IMR-90 (cell line): Measurements from ENCODE around the gene DGKB. TPM values are rescaled to one million over a fixed set of nuclear protein-coding genes. Genes with fewer than 3 reads are reported as not detected.

Source experiments
- ATAC-seq: fragments of 200-7000 bp; cut with Tn5 transposase; 2 replicates; pipeline ENCODE4 v1.9.1; 2020; ENCODE audit warnings: low read depth, mild to moderate bottlenecking, moderate library complexity
- BruUV-seq: library from RNA; stranded (reverse); fragments of 400-500 nt; replicated peaks from 2 replicates; lab custom pipeline; 2021; lab: Mats Ljungman, UMichigan
- CTCF ChIA-PET: fragments of 300-600 bp; formaldehyde crosslinking; extraction: SDS; loops from one replicate; lab custom pipeline; 2021; ENCODE audit warnings: antibody characterized with exemption; lab: Yijun Ruan, JAX
- POLR2A ChIA-PET: fragments of 300-600 bp; sonication (Branson Sonifier 250); formaldehyde crosslinking; loops from one replicate; lab custom pipeline; 2022; ENCODE audit warnings: antibody characterized with exemption; ENCODE audit not compliant: unreplicated experiment; lab: Charles Lee
- DNase-seq: peaks from one replicate; pipeline ENCODE4 v3.0.0; 2013
- H2AFZ ChIP-seq: replicated peaks from 2 replicates; pipeline ENCODE3; 2013; ENCODE audit warnings: low read length, mild to moderate bottlenecking; ENCODE audit not compliant: poor library complexity
- H2AK5ac ChIP-seq: 2 replicates; pipeline ENCODE4 v1.6.1; 2013; ENCODE audit warnings: low read depth, low read length, inconsistent platforms
- H2AK9ac ChIP-seq: replicated peaks from 2 replicates; pipeline ENCODE3; 2013; ENCODE audit warnings: mild to moderate bottlenecking, low read depth, low read length, moderate library complexity; ENCODE audit not compliant: poor library complexity
- H2BK120ac ChIP-seq: 2 replicates; pipeline ENCODE4 v1.6.1; 2013; ENCODE audit warnings: low read depth, low read length, inconsistent platforms
- H2BK15ac ChIP-seq: 3 replicates; pipeline ENCODE4 v1.6.1; 2013; ENCODE audit warnings: low read depth, low read length, inconsistent platforms
- H2BK20ac ChIP-seq: 2 replicates; pipeline ENCODE4 v1.6.1; 2013; ENCODE audit warnings: low read depth, mild to moderate bottlenecking, inconsistent platforms, low read length, moderate library complexity
- H2BK5ac ChIP-seq: 2 replicates; pipeline ENCODE4 v1.6.1; 2013; ENCODE audit warnings: mild to moderate bottlenecking, low read depth, low read length, inconsistent platforms; ENCODE audit not compliant: poor library complexity, severe bottlenecking
- H3K14ac ChIP-seq: replicated peaks from 2 replicates; pipeline ENCODE4 v1.6.1; 2013; ENCODE audit warnings: low read depth, low read length, inconsistent platforms
- H3K18ac ChIP-seq: 2 replicates; pipeline ENCODE4 v1.6.1; 2013; ENCODE audit warnings: low read depth, low read length, control low read depth
- H3K23ac ChIP-seq: 2 replicates; pipeline ENCODE4 v1.6.1; 2013; ENCODE audit warnings: low read depth, low read length, inconsistent platforms
- H3K27ac ChIP-seq: 2 replicates; pipeline ENCODE4 v1.5.1; 2013; ENCODE audit warnings: mild to moderate bottlenecking, control low read depth, low read length; ENCODE audit not compliant: insufficient read depth
- H3K27me3 ChIP-seq: 2 replicates; pipeline ENCODE4 v1.6.1; 2013; ENCODE audit warnings: low read length; ENCODE audit not compliant: control insufficient read depth, insufficient read depth
- H3K36me3 ChIP-seq: 2 replicates; pipeline ENCODE4 v1.6.1; 2013; ENCODE audit warnings: low read length, mixed read lengths; ENCODE audit not compliant: control insufficient read depth, insufficient read depth
- H3K4ac ChIP-seq: 2 replicates; pipeline ENCODE4 v1.6.1; 2013; ENCODE audit warnings: low read depth, low read length, inconsistent platforms
- H3K4me1 ChIP-seq: 2 replicates; pipeline ENCODE4 v1.6.1; 2013; ENCODE audit warnings: low read length, mixed read lengths; ENCODE audit not compliant: control insufficient read depth, insufficient read depth
- H3K4me2 ChIP-seq: 2 replicates; pipeline ENCODE4 v1.6.1; 2013; ENCODE audit warnings: low read depth, mild to moderate bottlenecking, control low read depth, low read length, moderate library complexity
- H3K4me3 ChIP-seq: 2 replicates; pipeline ENCODE4 v1.5.1; 2013; ENCODE audit warnings: low read depth, mild to moderate bottlenecking, control low read depth, low read length, moderate library complexity; ENCODE audit not compliant: insufficient read depth
- H3K56ac ChIP-seq: 2 replicates; pipeline ENCODE4 v1.6.1; 2013; ENCODE audit warnings: low read length, inconsistent platforms; ENCODE audit not compliant: insufficient read depth; ENCODE audit errors: extremely low read depth
- H3K79me1 ChIP-seq, 2 experiments: 2 replicates each; pipeline ENCODE4 v1.6.1; 2013; ENCODE audit warnings: low read length in 2 of 2, inconsistent platforms in 1 of 2, low read depth in 1 of 2
- H3K9ac ChIP-seq: 2 replicates; pipeline ENCODE4 v1.6.1; 2013; ENCODE audit warnings: low read depth, low read length, control low read depth
- H3K9me1 ChIP-seq: 2 replicates; pipeline ENCODE4 v1.6.1; 2013; ENCODE audit warnings: low read length, inconsistent platforms; ENCODE audit not compliant: insufficient read depth
- H3K9me3 ChIP-seq: 2 replicates; pipeline ENCODE4 v1.6.1; 2013; ENCODE audit warnings: low read length; ENCODE audit not compliant: control insufficient read depth, insufficient read depth
- H4K20me1 ChIP-seq: 2 replicates; pipeline ENCODE4 v1.6.1; 2013; ENCODE audit warnings: low read length, inconsistent platforms; ENCODE audit not compliant: insufficient read depth
- H4K5ac ChIP-seq: 2 replicates; pipeline ENCODE4 v1.6.1; 2013; ENCODE audit warnings: mild to moderate bottlenecking, low read depth, low read length, control low read depth
- H4K8ac ChIP-seq, 2 experiments: 2 replicates each; pipeline ENCODE4 v1.6.1; 2013; ENCODE audit warnings: low read depth in 2 of 2, low read length in 2 of 2, control low read depth in 1 of 2, inconsistent platforms in 1 of 2
- H4K91ac ChIP-seq: 2 replicates; pipeline ENCODE4 v1.6.1; 2013; ENCODE audit warnings: low read depth, low read length, inconsistent platforms; ENCODE audit not compliant: insufficient read depth
- BHLHE40 ChIP-seq: fragments of 150-350 bp; IDR thresholded peaks from 2 replicates; pipeline ENCODE4 v1.6.1; 2016; ENCODE audit warnings: mild to moderate bottlenecking, low read depth, low read length
- CEBPB ChIP-seq: IDR thresholded peaks from 2 replicates; pipeline ENCODE4 v1.6.1; 2012; ENCODE audit warnings: low read depth, low read length, improper control_type of control experiment
- CHD1 ChIP-seq: IDR thresholded peaks from 2 replicates; pipeline ENCODE4 v1.6.1; 2012; ENCODE audit warnings: low read depth, low read length, improper control_type of control experiment
- ELK1 ChIP-seq: fragments of 150-350 bp; IDR thresholded peaks from 2 replicates; pipeline ENCODE4 v1.6.1; 2016; ENCODE audit warnings: low read depth, mild to moderate bottlenecking, low read length, moderate library complexity, borderline replicate concordance
- FOS ChIP-seq: fragments of 150-350 bp; IDR thresholded peaks from 2 replicates; pipeline ENCODE4 v1.6.1; 2016; ENCODE audit warnings: low read depth, low read length
- MAFK ChIP-seq: IDR thresholded peaks from 2 replicates; pipeline ENCODE4 v1.6.1; 2012; ENCODE audit warnings: low read depth, low read length, improper control_type of control experiment
- MAZ ChIP-seq: IDR thresholded peaks from 2 replicates; pipeline ENCODE4 v1.6.1; 2012; ENCODE audit warnings: low read depth, mild to moderate bottlenecking, low read length, improper control_type of control experiment, moderate library complexity, borderline replicate concordance
- NFE2L2 ChIP-seq: fragments of 150-350 bp; IDR thresholded peaks from 2 replicates; pipeline ENCODE4 v1.6.1; 2016; ENCODE audit warnings: low read depth, mild to moderate bottlenecking, low read length
- POLR2A ChIP-seq: IDR thresholded peaks from 2 replicates; pipeline ENCODE4 v1.6.1; 2012; ENCODE audit warnings: mild to moderate bottlenecking, low read depth, low read length
- RFX5 ChIP-seq: IDR thresholded peaks from 2 replicates; pipeline ENCODE4 v1.8.0; 2012; ENCODE audit warnings: low read depth, mild to moderate bottlenecking, low read length, moderate library complexity
- WGBS, 2 experiments: methylation state at CpG; one replicate each; pipeline versions ENCODE4 v1.1.5 to v1.1.7; 2013; ENCODE audit warnings: missing lambda C conversion rate in 2 of 2; ENCODE audit not compliant: insufficient read length in 1 of 2; ENCODE audit errors: extremely low coverage in 2 of 2; 5-methylcytosine and 5-hydroxymethylcytosine counted together
- dilution Hi-C: fragments of 300-500 bp; cut with HindIII; formaldehyde crosslinking; loops from one replicate; pipeline ENCODE4 v1.14.3; 2018; ENCODE audit warnings: low sequenced_read_pairs; ENCODE audit not compliant: unreplicated experiment
- in situ Hi-C: fragments of 300-500 bp; cut with MboI; formaldehyde crosslinking; loops from 3 replicates; pipeline ENCODE4 v1.14.3; 2019; ENCODE audit warnings: low sequenced_read_pairs, inconsistent platforms, mixed read lengths
- intact Hi-C: fragments of 100-400 bp; cut with micrococcal nuclease; formaldehyde crosslinking; loops from 2 replicates; pipeline ENCODE4 v1.10.0; 2022
- polyA plus RNA-seq, 3 experiments: library from polyadenylated mRNA; depleted of rRNA; stranded (reverse); fragments of >200 nt; gene quantifications; 2 replicates each; pipeline ENCODE4 v1.2.3, GENCODE V29; 2012; ENCODE audit warnings: low replicate concordance in 1 of 3
- total RNA-seq: library from RNA; depleted of rRNA; stranded (reverse); fragments of >200 nt; gene quantifications from 2 replicates; pipeline ENCODE4 v1.2.3, GENCODE V29; 2012

DGKB gene
- total and polyA plus RNA-seq, 2 of the 4 experiments (the other 2 are of a cell fraction) = not detected

- no peak overlapping the region for H3K14ac ChIP-seq
- no peak overlapping the region for H2AK9ac ChIP-seq
- no peaks in the 10 kb centered on the region for H3K9me1 ChIP-seq
- DNase-seq (no peak), ATAC-seq (no peak)
- H4K5ac ChIP-seq = no peak overlapping the region
- H3K36me3 ChIP-seq = no peaks in the 10 kb centered on the region
- CTCF ChIA-PET = interaction anchor here (0.6 kb wide), 1 partner anchor 645 kb away, joined by 6 read pairs; no protein-coding TSS in a partner anchor
- intact Hi-C loops = no loop called here
- no peaks in the 10 kb centered on the region for H3K9me3 ChIP-seq
- H3K18ac ChIP-seq = no peak overlapping the region
- no peak overlapping the region for H3K27ac ChIP-seq
- H2BK20ac ChIP-seq = no peak overlapping the region
- no peaks in the 10 kb centered on the region for H3K4me1 ChIP-seq
- H3K4me2 ChIP-seq = no peak overlapping the region
- H2BK15ac ChIP-seq = no peak overlapping the region
- no TSS peak for BruUV-seq
- no peak overlapping the region for H4K91ac ChIP-seq
- no peak overlapping the region for H2BK120ac ChIP-seq
- POLR2A ChIA-PET = no interaction called here
- H3K56ac ChIP-seq = no peak overlapping the region
- in situ Hi-C loops = no loop called here
- H3K4me3 ChIP-seq = no peak overlapping the region
- H3K79me1 ChIP-seq = no peaks in the 10 kb centered on the region
- no peak overlapping the region for H3K4ac ChIP-seq
- H3K9ac ChIP-seq = no peak overlapping the region
- no peak overlapping the region for H3K23ac ChIP-seq
- H4K8ac ChIP-seq = no peak overlapping the region
- no peaks in the 10 kb centered on the region for H3K27me3 ChIP-seq
- dilution Hi-C loops = no loop called here
- no CpG with 5 or more reads among the region's 2 CpGs for WGBS, 2 experiments
- no peak for TF ChIP-seq CHD1
- no peak for TF ChIP-seq FOS
- TF ChIP-seq MAZ = no peak
- TF ChIP-seq NFE2L2 = no peak
- no peak for TF ChIP-seq POLR2A
- no peak for TF ChIP-seq ELK1
- TF ChIP-seq RFX5 = no peak
- no peak for TF ChIP-seq CEBPB
- TF ChIP-seq MAFK = no peak
- no peak for TF ChIP-seq BHLHE40
- no peak overlapping the region for H2AFZ ChIP-seq
- no peak overlapping the region for H2BK5ac ChIP-seq
- H4K20me1 ChIP-seq = no peaks in the 10 kb centered on the region
- no peak overlapping the region for H2AK5ac ChIP-seq
Observed at GRCh38 chr7:14170872-14171271, 731.7 kb downstream of the DGKB start.
